HG03520 (cell line): ENCODE results near the gene LTBP4.
"Not testable (repeated sequence)": the region's sequence is repeated elsewhere in the genome, so short reads cannot be mapped to it uniquely, and the experiment has no call there.

Experiments
- ATAC-seq: cut with Tn5 transposase; IDR thresholded peaks from one replicate; pipeline ENCODE4 v1.9.1; 2021; ENCODE audit warnings: mild to moderate bottlenecking, moderate library complexity; ENCODE audit not compliant: unreplicated experiment

LTBP4 gene, protein sequence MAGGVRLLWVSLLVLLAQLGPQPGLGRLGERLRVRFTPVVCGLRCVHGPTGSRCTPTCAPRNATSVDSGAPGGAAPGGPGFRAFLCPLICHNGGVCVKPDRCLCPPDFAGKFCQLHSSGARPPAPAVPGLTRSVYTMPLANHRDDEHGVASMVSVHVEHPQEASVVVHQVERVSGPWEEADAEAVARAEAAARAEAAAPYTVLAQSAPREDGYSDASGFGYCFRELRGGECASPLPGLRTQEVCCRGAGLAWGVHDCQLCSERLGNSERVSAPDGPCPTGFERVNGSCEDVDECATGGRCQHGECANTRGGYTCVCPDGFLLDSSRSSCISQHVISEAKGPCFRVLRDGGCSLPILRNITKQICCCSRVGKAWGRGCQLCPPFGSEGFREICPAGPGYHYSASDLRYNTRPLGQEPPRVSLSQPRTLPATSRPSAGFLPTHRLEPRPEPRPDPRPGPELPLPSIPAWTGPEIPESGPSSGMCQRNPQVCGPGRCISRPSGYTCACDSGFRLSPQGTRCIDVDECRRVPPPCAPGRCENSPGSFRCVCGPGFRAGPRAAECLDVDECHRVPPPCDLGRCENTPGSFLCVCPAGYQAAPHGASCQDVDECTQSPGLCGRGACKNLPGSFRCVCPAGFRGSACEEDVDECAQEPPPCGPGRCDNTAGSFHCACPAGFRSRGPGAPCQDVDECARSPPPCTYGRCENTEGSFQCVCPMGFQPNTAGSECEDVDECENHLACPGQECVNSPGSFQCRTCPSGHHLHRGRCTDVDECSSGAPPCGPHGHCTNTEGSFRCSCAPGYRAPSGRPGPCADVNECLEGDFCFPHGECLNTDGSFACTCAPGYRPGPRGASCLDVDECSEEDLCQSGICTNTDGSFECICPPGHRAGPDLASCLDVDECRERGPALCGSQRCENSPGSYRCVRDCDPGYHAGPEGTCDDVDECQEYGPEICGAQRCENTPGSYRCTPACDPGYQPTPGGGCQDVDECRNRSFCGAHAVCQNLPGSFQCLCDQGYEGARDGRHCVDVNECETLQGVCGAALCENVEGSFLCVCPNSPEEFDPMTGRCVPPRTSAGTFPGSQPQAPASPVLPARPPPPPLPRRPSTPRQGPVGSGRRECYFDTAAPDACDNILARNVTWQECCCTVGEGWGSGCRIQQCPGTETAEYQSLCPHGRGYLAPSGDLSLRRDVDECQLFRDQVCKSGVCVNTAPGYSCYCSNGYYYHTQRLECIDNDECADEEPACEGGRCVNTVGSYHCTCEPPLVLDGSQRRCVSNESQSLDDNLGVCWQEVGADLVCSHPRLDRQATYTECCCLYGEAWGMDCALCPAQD (N-terminal part only)

DNA sequence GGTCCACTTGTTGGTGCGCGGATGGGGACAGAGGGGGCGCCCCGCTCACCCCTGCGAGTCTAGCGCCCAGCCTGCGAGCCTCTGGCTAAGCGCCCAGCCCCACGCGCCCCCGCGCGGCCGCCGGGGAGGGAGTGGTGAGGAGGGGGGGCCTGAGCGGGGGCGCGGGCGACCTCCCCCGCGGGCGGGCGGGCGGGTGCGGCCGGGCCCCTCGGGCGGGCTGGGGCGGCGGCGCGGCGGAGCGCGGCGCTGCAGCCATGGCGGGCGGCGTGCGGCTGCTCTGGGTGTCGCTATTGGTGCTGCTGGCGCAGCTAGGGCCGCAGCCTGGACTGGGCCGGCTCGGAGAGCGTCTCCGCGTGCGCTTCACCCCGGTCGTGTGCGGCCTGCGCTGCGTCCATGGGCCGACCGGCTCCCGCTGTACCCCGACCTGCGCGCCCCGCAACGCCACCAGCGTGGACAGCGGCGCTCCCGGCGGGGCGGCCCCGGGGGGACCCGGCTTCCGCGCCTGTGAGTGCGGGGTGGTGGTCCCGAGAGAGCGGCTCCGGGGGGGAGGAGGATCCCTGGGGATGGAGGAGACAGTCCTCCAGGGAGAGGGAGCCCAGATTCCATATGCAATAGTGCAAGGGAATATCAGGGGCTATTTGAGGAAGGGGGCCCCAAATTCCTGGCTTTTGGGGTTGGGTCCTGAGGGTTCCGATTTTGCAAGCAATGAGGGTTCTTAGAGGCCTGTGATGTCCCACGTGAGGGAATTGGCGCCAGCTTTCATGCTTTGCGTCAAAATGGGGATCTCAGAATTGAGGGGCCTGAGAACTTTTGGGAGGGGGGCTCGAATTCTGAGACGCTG, at the start of gene LTBP4:
Gene LTBP4, plus strand, starts transcription at position 236 of the 841 bp plus-strand sequence. Its CDS starts 19 bp downstream, at position 255.
- ATAC-seq: no peak

DNA sequence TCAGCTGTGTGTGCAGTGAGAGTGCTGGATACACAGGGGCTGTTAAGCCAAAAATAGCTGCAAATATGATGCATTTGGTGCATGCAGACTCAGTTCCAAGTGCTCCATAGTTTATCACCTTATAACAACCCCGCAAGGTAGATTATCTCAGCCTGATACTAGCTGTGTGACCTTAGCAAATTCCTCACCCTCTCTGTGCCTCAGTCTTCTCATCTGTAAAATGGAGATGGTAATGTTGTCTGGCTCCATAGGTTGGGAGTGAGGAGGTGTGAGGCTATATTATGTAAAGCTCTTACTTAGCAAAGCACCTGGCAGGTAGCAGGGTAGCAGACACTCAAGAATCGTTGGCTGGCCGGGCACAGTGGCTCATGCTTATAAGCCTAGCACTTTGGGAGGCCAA, 48.3 kb upstream of the LTBP4 start:
- ATAC-seq: no peak

DNA sequence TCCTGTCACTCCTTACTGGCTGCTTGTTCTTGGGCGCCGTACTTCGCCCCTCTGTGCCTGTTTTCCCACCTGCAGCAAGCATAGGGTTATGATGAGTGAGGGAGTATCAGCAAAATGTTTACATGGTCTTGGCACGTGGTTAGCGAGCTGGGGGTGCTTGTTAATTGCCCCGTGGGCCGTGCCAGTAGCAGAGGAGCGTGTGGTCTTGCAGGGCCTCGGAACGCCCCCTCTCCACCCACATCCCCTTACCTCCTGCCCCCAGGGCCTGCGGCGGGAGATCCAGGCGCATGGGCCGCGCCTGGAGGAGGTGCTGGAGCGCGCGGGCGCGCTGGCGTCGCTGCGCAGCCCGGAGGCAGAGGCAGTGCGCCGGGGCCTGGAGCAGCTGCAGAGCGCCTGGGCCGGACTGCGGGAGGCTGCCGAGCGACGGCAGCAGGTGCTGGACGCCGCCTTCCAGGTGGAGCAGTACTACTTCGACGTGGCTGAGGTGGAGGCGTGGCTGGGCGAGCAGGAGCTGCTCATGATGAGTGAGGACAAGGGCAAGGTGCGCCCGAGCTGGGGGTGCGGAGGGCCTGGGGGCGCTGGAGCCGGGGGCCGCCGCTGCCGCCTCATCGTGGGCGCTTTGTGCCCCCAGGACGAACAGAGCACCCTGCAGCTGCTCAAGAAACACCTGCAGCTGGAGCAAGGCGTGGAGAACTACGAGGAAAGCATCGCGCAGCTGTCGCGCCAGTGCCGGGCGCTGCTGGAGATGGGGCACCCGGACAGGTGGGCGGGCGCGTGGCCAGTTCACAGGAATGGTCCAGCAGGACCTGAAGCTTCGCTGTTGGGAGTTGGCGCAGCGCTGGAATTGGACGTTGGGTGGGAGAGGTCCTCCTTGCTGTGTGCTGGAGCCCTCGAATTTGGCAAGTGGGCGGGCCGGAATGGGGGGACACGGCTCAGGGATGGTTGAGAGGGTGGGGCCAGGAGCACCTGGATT, 47.0 kb upstream of the LTBP4 start:
- no peak for ATAC-seq

DNA sequence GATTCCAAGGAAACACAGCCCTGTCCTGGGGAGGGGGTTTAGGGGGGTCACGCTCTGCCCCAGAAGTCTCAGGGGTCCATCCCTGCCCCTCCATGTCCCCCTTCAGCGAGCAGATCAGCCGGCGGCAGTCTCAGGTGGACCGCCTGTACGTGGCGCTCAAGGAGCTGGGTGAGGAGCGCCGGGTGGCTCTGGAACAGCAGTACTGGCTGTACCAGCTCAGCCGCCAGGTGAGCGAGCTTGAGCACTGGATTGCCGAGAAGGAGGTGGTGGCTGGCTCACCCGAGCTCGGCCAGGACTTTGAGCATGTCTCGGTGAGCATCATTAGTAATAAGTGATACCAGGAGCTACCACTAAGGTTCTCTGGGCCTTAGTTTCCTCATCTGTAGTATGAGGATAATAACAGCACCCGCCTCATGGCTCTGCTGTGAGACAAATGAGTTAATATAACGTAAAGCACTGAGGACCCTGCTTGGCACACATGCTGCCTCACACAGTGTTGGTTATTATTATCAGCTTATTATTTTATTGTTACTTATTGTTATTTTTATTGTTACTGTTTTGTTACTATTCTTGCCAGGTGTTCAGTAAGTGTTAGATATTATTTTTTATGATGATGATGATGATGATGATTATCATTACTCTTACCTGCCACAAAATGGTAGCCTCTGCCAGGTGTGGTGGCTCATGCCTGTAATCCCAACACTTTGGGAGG, 45.0 kb upstream of the LTBP4 start:
- ATAC-seq: no peak

DNA sequence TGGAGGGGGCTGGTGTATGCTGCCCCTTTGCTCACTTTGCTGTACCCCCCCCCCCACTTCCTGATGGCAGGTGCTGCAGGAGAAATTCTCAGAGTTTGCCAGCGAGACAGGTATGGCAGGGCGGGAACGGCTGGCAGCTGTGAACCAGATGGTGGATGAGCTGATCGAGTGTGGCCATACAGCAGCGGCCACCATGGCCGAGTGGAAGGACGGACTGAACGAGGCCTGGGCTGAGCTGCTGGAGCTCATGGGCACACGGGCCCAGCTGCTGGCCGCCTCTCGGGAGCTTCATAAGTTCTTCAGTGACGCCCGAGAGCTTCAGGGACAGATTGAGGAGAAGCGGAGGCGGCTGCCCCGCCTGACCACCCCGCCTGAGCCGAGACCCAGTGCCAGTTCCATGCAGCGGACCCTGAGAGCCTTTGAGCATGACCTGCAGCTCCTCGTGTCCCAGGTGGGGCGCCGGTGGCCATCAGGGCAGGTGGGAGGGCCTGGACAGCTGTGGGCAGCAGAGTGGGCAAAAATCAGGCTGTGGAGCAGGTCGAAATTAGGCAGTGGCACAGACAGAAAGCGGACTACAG, 44.1 kb upstream of the LTBP4 start:
- ATAC-seq: no peak

DNA sequence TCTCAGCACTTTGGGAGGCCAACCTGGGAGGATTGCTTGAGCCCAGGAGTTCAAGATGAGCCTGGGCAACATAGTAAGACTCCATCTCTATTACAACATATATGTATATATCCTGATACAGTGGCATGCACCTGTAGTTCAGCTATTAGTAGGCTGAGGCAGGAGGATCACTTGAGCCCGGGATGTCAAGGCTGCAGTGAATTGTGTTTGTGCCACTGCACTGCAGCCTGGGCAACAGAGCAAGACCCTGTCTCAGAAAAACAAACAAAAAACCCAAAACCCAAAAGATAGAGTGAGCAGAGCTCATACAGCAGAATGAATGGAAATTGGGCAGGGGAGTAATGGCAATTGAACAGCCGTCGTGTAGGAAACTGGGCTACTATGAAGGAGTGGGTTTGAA, 41.8 kb upstream of the LTBP4 start:
- no peak for ATAC-seq

DNA sequence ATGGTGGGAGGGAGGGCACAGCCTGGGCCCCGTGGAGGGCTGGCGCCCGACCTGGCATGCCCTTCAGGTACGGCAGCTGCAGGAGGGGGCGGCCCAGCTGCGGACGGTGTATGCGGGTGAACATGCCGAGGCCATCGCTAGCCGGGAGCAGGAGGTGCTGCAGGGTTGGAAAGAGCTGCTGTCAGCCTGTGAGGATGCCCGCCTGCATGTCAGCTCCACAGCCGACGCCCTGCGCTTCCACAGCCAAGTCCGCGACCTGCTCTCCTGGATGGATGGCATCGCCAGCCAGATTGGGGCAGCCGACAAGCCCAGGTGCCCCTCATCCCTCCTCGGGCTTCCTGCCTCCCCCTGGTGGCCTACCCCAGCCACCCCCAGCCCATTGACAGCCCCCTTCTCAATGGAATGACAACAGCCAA, 41.1 kb upstream of the LTBP4 start:
- ATAC-seq: no peak

DNA sequence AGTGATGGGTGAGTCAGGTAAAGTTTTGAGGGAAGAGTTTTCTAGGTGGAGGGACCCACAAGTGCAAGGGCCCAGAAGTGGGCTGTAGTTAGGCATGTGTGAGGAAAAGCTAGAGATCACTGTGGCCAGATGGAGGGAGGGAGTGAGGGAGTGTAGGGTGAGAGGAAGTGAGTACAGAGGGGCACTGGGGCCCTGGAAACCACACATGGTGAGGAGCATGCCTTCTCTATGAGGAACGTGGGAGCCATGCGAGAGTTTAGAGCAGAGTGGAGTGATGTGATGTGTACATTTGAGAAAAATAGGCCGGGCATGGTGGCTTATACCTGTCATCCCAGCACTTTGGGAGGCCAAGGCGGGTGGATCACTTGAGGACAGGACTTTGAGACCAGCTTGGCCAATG, 39.2 kb upstream of the LTBP4 start:
- ATAC-seq: no peak

DNA sequence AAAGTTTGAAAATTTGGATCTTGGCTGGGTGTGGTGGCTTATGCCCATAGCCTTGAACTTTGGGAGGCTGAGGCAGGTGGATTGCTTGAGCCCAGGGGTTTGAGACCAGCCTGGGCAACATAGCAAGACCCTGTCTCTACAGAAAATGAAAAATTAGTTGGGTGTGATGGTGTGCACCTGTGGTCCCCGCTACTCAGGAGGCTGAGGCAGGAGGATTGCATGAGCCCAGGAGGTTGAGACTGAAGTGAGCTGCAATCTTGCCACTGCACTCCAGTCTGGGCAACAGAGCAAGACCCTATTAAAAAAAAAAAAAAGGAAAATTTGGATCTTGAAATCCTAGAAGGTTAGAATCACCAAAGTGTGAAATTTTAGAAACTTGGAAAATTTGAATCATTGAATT, 36.6 kb upstream of the LTBP4 start:
- not testable (repeated sequence) for ATAC-seq

DNA sequence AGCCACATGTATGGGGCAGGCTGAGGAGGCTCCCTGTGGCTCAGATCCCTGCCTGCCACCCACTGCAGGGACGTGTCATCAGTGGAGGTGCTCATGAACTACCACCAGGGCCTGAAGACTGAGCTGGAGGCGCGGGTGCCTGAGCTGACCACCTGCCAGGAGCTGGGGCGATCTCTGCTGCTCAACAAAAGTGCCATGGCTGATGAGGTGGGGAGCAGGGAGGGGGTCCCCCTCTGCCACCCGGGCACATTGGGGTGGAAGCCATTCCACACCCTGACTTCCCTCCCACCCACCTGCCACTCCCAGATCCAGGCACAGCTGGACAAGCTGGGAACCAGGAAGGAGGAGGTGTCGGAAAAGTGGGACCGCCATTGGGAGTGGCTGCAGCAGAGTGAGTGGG, 35.8 kb upstream of the LTBP4 start:
- no peak for ATAC-seq

DNA sequence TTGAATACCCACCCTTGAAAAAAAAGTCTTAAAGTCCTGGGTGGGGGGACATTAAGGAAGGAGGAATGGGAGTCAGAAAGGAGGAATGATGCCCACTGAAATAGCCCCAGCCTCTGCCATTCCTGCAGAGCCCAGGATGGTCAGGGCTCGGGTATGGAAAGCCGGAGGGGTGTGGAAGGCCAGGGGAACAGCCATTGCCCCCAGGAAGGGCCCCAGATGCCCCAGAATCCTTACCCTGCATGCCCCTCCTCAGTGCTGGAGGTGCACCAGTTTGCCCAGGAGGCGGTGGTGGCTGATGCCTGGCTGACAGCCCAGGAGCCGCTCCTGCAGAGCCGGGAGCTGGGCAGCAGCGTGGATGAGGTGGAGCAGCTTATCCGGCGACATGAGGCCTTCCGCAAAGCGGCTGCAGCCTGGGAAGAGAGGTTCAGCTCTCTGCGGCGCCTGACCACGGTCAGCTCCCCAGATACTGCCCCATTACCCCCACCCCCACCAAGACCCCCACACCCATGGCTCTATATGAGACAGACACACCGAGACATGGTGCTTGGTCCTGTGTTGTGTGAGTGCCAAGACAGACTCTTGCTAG, 35.2 kb upstream of the LTBP4 start:
- no peak for ATAC-seq

DNA sequence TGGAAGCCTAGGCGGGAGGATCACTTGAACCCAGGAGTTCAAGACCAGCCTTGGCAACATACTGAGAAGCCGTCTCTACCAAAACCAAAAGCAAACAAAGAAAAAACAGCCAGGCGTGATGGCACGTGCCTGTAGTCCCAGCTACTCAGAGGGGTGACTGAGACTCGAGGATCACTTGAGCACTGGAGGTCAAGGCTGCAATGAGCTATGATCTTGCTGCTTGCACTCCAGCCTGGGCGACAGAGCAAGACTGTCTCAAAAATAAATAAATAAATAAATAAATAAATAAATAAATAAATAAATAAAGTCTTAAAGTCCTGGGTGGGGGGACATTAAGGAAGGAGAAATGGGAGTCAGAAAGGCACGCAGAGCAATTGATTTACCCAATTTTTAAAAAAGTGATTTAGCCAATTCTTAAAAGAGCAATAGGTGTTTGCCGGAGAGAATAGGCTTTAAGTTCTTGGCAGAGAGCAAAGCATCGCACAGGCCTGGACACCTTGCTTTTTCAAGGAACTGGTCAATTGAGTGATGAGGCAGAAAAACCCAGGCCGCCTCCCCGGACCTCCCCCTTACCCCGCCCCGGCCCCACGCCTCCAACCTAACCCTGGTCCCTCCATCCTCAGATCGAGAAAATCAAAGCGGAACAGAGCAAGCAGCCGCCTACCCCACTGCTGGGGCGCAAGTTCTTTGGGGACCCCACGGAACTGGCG, 34.0 kb upstream of the LTBP4 start:
- ATAC-seq: no peak

DNA sequence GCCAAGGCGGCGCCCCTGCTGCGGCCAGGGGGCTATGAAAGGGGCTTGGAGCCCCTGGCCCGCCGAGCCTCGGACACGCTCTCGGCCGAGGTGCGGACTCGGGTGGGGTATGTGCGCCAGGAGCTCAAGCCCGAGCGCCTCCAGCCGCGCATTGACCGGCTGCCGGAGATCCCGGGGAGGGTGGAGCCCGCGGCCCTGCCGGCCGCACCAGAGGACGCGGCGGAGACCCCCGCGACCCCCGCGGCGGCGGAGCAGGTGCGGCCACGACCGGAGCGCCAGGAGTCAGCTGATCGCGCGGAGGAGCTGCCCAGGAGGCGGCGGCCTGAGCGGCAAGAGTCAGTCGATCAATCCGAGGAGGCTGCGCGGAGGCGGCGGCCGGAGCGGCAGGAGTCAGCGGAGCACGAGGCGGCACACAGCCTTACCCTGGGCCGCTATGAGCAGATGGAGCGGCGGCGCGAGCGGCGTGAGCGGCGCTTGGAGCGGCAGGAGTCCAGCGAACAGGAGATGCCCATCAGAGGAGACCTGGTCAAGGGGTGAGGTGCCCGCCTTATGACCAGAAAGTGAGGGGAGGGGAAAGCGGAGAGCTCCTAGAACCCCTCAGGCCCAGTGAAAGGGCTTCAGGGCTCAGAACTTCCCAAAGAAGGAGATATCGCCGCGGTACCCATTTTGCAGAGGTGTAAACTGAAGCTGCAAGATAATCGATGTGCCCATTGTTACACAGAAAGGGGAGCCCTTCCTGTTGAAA, 33.2 kb upstream of the LTBP4 start:
- no peak for ATAC-seq

DNA sequence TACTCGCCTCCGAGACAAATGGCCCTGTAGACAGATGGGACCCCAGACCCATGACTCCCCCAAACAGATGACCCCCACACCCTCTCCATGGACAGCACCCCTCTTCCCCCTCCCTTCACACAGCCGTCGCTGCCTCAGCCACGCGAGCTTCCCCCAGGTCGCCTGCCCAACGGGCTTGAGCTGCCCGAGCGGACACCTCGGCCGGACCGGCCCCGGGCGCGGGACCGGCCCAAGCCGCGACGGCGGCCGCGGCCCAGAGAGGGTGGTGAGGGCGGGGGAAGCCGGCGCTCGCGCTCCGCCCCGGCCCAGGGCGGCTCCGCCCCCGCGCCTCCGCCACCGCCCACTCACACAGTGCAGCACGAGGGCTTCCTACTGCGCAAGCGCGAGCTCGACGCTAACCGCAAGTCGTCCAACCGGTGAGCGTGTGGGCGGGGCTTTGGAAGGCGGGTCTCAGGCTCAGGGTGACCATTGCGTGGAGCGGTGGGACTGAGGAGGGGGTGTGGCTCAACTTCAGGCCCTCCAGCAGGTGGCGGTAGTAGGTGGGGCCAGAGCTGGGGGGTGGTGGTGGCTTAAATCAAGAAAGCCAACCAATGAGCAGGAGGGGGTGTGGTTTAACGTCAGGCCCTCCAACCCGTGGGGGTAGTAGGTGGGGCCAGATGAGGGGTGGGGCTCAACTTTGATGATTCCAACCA, 30.7 kb upstream of the LTBP4 start:
- peak; percentile 72 for ATAC-seq

DNA sequence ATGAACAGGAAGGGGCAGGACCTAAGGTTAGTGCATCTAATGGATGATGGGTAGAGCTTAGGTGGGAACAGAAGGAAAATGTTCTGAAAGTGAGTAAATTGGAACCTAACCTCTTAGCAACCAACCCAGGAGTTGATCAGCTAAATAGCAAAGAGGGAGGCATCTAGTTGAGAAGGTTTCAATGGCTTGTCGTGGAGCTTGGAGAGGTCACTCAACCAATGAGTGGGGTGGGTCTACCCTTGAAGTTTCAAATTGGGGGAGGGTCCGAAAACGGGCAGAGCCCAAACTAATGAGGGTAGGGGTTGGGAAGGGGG, 30.2 kb upstream of the LTBP4 start:
- ATAC-seq: no peak
